Sigmoid colon (tissue), 4 donors: ENCODE data around the gene CSNK1A1.

Experiments used
- EP300 ChIP-seq, 4 donors: sonication (generic); formaldehyde crosslinking; IDR thresholded peaks; one replicate each; pipeline ENCODE4 v1.6.1; 2017; ENCODE audit warnings: antibody characterized with exemption in 4 of 4
- POLR2A ChIP-seq, 2 donors: fragments of 450-650 bp; IDR thresholded peaks; one replicate each; pipeline ENCODE4 v1.6.1; 2016; ENCODE audit warnings: antibody characterized with exemption in 2 of 2, mild to moderate bottlenecking in 2 of 2, moderate library complexity in 2 of 2
- TF ChIP-seq, protein P1 (sequence below), 4 experiments: fragments of 450-650 bp in 3 of 4; fragments of 200-600 bp in 1 of 4; IDR thresholded peaks; one replicate each; pipeline ENCODE4 v1.5.1; 2016 to 2019; ENCODE audit warnings: antibody characterized with exemption in 4 of 4, mild to moderate bottlenecking in 3 of 4, moderate library complexity in 2 of 4

DNA sequence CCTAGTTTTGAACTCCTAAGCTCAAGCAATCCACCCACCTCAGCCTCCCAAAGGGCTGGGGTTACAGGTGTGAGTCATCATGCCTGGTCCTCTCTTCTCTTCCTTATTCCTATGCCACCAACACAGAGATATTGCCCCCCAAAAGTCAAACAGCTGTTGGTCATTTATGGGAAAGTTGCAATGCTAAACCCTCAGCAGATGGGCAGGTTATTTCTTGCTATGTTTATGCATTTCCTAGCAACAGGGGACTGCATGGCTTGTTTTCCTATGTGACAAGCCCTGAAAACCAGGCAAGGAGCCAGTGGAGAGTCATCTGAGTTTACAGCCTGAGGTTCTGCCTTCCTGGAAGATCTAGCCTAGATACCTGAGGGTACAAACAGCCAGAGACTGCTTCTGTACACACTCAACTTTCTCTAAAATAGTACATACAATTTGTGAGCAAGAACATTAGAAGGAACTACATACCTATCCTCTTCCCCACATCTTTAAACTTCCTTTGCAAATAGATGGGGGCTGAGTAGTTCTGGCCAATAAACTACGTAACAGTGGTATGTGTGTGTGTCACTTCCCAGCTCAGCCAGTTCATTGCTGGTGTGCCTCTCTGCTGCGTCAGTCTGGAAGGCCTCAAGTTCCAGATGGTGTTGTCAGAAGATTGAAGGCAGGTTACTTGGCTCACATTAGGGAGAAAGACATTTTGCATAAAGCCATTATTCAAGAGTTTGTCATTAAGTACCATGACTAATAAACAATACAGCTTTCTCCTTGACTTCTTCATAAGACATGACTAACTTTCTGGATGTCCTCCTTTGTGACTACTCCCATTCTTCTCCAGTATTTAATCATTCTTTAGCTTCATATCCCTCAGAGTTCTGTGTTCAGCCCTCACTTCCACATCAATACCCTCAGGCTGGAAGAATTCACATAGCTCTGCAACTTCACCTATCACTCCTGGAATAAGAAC is 65.3 kb downstream of the CSNK1A1 start:
- TF ChIP-seq, protein P1, sequence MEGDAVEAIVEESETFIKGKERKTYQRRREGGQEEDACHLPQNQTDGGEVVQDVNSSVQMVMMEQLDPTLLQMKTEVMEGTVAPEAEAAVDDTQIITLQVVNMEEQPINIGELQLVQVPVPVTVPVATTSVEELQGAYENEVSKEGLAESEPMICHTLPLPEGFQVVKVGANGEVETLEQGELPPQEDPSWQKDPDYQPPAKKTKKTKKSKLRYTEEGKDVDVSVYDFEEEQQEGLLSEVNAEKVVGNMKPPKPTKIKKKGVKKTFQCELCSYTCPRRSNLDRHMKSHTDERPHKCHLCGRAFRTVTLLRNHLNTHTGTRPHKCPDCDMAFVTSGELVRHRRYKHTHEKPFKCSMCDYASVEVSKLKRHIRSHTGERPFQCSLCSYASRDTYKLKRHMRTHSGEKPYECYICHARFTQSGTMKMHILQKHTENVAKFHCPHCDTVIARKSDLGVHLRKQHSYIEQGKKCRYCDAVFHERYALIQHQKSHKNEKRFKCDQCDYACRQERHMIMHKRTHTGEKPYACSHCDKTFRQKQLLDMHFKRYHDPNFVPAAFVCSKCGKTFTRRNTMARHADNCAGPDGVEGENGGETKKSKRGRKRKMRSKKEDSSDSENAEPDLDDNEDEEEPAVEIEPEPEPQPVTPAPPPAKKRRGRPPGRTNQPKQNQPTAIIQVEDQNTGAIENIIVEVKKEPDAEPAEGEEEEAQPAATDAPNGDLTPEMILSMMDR (IDR thresholded peaks at IDR 0.05), result no peak
- TF ChIP-seq POLR2A (IDR thresholded peaks at IDR 0.05) (no peak), EP300 (IDR thresholded peaks at IDR 0.05) (peak; percentile 49 to 98 (median 97))
